Activated CD4-positive, CD25-positive, alpha-beta regulatory T cell treated with anti-CD3 and anti-CD28 coated beads, Interleukin-2, amount 50 U/mL, for 24 hours (primary cell): ENCODE results near the gene CAMK1D.
"Not testable (repeated sequence)": the region's sequence is repeated elsewhere in the genome, so short reads cannot be mapped to it uniquely, and the experiment has no call there.

Source experiments
- ATAC-seq, 2 donors: fragments of 150-1000 bp; cut with Tn5 transposase; one replicate each; pipeline ENCODE4 v1.10.0; 2021; ENCODE audit warnings: mild to moderate bottlenecking in 1 of 2, moderate library complexity in 1 of 2

The CAMK1D gene

DNA sequence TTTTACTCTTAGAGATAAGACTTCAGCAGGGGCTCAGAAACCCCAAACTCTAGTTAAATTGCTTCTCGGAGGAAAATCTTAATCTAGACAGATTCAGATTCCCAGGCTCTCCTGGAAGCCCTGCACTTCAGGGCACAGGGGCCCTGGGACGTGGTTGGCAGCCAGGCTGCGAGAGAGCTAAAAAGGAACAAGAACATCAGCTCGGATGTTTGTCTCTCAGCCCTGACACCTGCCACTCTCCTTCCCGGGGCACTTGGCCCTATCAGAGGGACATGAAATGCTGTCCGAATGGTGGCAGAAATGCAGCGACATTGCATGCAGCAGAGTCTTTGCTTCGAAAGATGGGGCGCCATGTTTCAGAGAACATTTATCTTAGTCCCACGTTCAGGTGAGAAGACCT, 485.4 kb downstream of the CAMK1D start:
- ATAC-seq = no peak

DNA sequence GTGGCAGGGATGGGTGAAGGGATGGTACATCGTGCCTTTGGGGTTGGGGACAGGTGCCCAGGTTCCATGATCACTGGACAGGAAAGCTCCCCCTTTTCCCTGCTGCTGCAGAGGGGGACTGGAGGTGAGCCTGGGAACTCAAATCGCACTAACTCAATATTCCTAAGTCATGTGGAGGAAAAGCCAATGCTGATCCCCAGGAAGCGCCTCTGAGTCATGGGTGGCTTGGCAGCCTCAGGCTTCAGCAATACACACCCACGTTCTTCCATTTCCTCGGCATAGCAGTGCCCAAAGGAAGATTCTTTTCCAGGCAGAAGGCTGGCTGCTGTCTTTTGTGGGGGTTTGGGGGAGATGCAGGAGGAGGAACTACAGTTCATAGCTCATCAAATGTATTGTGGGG, 486.4 kb downstream of the CAMK1D start:
- no peak for ATAC-seq

DNA sequence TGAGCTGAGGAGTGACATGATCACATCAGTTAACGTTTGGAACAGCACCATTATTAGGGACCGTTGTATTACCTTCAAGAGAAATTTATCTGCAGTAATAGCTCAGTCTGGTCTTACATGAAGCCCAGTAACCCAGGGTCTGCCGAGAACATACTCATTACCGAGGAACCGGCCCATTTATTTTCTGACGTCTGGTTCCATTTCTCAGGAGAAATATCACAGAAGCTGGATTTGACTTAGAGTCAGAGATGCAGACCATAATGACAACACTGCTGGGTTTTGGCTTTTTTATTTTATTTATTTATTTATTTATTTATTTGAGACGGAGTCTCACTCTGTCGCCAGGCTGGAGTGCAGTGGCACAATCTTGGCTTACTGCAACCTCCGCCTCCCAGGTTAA, 489.0 kb downstream of the CAMK1D start:
- ATAC-seq = no peak

DNA sequence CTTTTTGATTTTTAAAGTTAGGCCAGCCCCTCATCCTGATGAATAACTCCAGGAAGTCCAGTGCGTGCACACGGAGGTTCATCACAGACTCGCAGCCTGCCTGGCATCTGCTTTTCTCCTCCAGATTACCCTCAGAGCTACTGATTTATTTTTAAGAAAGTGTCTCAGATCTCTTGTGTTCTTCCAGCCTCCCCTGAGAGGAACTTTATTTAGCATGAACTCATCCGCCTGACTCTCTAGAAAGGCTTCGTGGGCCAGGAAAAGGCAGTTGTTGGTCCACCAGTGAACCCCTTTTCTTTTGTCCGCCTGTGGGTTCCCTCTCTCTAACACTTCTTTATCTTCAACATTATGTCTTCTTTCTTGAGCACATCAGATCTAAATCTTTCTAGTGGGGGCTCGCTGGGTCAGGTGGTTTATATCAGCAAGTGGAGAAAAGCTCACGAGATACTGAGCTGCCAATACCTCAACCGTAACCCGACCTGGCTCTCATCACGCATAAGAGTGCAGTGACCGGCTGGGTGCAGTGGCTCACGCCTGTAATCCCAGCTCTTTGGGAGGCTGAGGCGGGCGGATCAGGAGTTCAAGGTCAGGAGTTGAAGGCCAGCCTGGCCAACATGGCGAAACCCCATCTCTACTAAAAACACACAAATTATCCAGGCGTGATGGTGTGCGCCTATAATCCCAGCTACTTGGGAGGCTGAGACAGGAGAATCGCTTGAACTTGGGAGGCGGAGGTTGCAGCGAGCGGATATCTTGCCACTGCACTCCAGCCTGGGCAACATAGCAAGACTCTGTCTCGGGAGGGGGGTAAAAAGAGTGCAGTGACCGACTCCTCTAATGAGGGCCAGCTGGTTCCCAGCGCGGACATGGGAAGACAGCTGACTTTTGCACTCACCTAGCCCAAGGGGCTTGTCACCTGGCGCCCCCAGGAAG, 489.9 kb downstream of the CAMK1D start:
- no peak for ATAC-seq

DNA sequence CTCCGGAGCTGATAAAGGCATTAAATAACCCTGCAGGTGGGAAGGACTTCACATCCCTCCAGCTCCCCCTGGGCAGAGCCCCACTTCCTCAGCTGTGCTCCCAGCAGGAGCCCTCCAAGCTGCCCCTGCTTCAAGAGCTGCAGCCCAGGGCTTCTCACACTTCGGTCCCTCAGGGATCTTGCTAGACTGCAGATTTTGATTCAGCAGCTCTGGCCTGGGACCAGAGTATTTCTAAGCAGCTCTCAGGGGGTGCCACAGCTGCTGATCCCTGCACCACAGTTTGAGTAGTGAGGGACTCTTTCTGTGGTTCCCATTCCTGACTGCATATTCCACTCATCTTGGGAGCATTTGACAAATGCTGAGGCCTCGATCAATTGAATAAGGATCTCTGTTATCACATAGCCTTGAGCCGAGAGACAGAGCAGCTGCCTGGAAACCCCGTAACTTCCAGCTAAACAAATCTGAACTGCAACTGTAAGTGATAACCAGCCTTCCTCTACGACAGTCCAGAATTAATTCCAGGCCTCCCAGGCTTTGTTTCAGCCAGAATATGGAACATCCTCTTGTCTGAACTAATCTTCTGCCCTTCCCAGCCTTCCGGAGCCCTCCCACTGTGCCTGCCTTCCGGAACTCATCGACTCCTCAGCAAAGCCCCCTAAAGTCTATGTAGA, 490.7 kb downstream of the CAMK1D start:
- no peak for ATAC-seq

DNA sequence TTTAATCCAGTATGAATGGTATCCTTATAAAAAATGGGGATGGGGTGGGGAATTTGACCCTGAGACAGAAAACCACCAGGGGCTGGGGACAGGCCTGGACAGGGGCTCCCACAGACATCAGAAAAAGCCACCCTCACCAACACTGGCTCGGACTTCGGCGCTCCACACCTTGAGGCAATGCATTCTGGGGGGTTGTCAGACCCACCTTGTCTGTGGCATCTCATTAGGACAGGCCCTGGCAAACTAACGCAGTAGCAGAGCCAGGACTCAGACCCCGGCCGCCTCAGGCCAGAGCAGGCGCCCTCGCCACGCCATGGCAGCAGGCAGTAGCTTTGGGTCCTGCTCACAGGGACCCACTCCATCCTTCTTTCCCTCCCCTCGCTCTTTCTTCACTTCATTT, 492.1 kb downstream of the CAMK1D start:
- ATAC-seq = no peak

DNA sequence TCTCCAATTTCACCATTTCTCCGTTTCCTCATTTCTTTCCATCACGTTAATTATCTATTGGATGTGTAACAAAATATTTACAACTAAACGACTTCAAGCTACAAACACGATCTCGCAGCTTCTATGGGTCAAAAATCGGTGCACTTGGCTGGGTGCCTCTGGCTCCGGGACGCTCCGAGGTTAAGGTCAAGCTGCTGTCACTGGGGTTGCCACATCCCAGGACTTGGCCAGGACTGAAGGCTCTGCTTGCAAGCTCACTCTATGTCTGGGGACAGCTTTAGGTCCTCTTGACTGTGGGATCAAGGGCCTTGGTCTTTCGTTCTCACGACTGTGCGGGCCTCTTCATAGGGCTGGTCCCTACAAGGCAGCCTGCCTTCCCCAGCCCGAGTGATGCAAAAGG, 492.5 kb downstream of the CAMK1D start:
- ATAC-seq = no peak

DNA sequence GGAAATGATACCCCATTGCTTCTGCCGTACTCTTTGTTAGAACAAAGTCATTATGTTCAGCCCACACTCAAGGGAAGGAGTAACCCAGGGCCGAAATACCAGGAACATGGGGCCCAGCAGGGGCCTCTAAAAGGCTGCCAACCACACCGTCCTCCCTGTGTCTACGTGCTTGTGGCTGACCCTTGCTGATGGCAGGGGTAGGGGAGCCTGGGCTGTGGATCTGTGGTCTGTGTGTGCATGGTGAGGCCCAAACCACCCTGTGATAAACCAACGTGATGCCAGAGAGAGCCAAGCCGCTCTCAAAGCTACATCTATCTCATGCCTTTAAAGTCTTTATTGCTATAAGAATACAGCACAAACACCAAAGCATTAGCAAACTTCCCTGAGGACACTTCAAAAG, 493.0 kb downstream of the CAMK1D start:
- no peak for ATAC-seq

DNA sequence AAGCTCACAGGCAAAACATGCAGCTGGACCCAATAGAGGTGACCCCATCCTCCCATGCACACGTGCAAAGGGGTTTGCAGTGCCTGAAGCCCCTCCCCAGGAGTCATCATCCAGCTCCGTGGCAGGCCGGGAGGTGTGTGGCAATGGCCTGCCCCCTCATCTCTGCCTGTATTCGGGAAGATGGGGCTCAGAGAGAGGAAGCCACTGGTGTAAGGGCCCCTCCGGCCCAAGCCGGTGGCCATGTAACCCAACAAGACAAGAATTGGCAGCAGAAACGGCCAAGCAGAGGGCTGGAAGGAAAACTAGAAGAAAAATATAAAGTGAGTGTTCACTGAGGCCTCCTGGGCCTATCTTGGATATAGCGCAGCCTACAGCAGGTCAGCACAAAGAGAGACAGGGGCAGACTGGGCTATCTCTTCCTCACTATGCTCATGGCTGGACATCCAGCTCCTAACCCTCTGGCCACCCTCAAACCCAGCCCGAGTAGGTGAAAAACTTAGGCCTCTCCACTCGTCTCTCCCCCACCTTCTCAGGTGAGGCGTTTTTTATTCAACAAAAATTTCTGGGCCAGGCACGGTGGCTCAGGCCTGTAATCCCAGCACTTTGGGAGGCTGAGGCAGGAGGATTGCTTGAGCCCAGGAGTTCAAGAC, 494.1 kb downstream of the CAMK1D start:
- no peak for ATAC-seq

DNA sequence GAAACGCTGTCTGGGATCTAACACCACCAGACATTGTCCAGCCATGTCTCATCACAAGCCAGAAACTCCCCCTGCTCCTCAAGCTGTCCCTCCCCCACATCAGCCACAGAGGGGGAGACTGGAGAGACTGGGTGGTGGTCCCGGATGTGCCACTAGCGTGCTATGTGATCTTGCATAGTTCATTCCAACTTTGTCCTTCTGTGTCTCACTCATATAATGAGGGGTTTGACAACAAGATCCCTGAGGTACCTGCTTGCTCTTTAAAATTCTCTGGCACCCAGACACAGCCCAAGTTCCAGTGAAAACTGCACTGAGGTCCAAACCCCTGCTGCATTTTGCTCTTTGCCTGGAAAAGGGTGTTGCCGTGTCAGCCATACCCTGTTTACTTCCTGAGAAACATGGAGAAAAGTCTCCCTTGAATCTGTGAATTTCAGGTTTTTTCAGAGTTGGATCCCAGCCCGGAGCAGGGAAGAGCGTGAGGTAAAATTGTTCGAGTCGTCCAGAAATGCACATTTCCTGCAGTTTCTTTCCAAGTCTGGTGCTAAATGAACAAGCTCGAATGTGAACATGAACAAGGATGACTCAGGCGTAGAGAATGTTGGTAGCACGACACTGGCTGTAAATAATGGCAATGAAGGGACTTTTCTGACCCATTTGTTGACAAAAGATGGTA, 495.6 kb downstream of the CAMK1D start:
- no peak for ATAC-seq

DNA sequence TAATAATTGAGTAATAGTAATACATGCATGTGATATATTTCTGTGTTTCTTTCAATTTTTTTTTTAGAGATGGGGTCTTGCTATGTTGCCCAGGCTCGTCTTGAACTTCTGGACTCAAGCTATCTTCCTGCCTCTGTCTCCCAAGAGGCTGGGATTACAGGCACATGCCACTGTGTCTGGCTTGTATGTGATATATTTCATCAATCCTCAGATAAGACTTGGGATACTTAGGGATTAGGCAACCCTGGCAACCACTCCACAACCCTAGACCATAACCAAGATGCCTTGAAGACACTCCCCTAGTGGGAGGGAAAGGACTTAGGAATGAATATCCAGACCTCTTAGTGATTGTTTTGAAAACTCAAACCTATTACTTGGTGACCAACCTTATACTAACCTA, 497.4 kb downstream of the CAMK1D start:
- no peak for ATAC-seq

DNA sequence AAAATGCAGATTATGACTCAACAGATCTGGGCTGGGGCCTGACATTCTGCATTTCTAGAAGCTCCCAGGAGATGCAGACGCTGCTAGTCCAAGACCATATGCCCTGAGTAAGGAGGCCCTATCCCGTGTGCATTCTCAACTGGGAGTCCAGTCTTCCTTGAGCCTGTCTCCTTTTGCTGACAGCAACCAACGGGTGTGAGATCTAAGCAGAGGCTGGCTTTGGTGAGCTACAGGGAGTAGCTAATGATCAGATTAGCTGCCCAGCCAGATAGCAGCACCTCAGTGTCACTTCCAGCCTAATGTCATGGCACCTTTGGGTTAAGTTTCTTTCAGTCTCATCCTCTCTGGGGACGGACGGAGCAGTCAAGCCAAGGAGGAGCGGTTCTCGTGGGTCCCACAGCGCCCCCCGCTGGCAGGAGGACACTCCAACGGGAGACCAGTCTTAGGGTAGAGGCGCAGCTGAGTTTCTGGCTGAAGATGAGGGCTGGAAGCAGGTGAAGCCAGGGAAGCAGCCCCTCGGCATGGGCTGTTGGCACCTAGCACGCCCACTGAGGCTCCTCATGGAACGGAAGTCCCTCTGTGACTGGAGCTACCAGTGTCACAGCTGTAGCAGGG, 498.1 kb downstream of the CAMK1D start:
- no peak for ATAC-seq

DNA sequence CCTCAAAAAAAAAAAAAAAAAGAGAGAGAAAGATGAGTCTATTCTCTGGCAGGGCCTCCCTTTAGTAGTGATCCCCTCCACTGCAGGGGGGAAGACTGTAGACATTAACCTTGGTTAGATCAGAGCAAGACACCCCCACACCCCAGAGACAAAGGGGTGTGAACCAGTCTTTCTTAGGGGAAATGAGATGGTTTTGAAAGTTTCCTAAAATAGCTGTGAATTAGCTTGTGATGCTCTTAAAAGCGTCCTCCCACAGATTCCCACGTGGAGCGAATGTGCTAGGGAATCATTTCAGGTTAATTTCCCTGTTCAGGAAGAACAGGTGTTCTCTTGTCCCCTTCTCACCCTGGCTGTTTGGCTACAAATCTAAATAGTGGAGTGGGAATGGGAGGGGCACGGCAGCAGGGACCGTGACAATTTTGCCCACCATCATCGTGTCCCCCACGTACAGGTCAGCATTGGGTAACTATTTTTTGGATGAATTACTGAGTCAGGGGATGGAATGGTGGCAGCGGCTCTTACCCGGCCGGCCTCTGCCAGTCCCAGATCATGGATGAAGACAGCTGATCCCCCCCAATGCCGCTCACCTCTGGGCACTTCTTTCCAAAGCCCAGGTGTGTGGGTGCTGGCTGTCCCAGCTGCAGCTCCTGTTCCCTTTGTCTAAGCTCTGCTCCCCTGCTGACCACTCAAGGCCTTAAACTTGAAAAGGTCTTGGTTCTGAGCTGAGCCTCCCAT, 499.3 kb downstream of the CAMK1D start:
- no peak for ATAC-seq

DNA sequence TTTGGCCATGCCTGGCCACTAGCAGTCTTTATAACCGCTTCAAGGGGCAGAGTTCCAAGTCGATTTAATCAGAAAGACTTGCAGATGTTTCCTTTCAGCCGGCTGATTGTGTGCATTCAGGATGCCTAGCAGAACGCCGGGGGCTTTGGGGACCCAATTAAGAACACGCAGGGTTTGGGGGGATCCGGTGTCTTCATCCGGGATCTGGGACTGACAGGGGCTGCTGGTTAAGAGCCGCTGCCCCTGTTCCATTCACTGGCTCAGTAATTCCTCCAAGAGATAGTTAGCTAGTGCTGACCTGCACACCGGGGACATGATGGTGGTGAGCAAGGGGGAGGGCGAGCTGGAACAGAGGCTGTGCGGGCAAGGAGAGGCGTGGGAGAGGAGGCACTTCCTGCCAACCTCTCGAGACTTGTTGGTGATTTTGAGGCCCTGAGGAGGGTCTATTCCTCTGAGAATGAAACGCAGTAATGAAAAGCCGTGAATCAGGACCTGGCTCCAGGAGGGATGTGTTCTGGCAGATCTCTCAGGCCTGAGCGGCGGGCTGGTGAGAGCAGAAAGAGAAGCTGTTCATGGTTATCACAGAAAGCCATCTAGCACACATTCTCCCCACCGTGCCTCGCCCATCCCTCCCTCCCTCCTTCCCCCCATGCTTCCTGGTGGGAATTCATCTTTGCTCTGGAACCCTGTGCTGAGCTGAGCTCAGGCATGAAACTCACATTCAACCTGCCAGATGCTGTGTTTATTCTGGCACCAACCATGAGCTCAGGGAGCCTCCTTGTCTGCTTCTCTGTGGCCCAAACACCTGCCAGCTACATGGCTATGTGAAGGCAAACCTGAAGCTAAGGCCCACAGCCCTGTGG, 500.2 kb downstream of the CAMK1D start:
- ATAC-seq = no peak

DNA sequence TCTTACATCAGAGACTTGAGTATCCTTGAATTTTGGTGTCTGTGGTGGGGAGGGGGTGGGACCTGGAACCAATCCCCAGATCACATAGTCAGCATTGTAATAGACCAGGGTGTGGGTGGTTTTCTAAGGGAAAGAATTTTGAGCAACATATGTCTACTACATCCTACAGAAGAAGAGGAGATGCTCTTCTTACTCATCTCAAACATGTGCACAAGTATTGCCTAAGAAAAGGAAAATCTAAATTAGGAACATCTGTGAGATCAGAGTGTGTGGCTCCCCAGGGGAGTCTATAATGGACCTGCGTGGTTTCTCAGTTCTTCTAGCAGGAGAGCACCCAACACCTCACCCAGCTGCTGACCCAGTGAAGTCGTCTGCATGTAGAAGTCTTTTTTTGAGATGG, 503.3 kb downstream of the CAMK1D start:
- no peak for ATAC-seq

DNA sequence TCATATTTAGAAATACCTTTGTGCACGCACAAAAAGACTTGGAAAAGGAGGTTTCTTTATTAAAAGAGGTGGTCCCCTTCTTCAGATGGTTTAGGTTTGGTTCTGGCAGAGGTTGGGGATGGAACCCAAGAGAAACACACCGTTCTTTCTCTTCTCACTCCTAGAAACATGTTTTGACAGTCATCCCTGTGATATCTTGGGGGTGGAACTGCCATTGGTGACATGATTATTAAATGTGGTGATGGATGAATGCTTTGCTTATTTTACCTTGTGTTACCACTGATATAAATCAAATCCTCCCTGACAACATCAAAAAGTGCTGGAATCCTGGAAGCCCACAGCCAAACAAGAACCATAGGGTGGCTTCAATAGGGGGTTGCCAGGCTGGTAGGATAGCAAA, 505.6 kb downstream of the CAMK1D start:
- no peak for ATAC-seq

DNA sequence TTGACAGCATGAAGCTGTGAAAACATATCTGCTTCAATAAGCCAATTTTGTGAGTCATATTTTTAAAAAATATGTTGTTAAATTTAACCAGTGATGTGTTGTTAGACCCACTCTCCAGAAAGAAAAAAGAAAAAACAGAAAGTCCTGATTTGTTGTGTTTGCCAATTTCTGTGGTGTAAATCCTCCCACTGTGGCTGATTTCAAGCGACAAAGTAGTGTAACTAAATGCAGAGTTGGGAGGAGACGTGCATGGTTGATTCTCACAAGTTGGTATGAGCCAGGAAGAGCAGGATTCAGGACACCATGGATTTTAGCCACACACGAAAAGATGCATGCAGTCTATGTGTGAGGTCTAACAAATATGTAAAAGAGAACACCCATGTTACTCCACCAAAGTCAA, 513.1 kb downstream of the CAMK1D start:
- no peak for ATAC-seq

DNA sequence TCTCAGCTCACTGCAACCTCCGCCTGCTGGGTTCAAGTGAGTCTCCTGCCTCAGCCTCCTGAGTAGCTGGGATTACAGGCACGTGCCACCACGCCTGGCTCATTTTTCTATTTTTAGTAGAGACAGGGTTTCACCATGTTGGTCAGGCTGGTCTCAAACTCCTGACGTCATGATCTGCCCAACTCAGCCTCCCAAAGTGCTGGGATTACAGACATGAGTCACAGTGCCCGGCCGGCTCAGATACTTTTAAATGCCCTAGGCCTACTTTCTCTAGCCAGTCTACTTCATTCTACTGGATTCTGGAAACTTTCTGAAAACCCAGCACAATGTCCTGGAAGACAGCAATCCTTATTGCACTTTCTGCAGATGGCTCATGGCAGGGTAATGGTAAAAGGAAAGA, 516.2 kb downstream of the CAMK1D start:
- not testable (repeated sequence) for ATAC-seq

DNA sequence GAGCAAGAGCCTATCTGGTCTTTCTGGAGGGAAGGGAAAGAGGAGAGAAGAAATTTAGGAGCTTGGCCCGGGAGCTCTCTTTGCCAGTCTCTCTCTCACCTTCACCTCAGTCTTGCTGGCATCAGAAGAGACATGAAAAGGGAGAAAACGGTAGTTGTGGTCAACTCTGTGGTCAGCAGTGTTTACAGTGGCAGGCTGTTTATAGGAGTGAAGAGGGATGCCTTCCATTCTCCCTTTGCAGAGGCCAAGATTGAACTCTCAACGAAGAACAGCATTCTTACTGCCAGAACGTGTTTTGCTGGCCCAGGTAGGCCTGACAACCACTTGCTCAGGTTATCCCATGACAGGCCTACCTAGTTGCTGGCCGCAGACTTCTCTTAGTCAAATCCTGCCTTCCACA, 518.9 kb downstream of the CAMK1D start:
- ATAC-seq = no peak

DNA sequence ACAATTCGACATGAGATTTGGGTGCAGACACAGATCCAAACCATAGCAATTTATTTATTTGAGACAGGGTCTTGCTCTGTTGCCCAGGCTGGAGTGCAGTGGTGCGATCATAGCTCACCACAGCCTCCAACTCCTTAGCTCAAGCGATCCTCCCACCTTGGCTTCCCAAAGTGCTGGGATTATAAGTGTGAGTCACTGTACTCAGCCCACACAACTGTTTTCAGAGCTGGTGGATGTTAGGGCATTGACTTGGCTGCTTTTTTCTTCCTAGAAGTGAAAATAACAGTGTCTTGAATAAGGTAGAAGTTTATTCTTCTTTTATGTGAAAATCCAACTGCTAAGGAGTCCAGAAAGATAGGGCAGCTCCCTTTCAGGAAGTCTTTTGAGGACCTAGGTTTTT, 520.1 kb downstream of the CAMK1D start:
- ATAC-seq = no peak

DNA sequence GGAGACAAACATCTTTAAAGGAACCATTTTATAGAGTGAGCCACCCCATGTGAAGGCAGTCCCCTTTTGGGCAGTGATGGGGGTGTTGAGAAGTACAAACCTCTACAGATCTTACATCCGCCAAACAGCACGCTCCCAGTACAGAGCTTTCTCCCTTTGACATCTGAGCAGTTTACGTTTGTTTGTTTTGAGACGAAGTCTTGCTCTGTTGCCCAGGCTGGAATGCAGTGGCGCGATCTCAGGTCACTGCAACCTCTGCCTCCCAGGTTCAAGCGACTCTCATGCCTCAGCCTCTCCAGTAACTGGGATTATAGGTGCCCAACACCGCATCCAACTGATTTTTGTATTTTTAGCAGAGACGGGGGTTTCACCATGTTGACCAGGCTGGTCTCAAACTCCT, 523.2 kb downstream of the CAMK1D start:
- ATAC-seq = no peak
